Mucosa of stomach (tissue), 1 donor: ENCODE data around the gene PLCD3.

ENCODE experiments used
- H3K27me3 ChIP-seq: one replicate; pipeline ENCODE4 v1.7.0; 2013; ENCODE audit warnings: mild to moderate bottlenecking, low read length; ENCODE audit not compliant: control insufficient read depth, insufficient read depth
- H3K36me3 ChIP-seq: one replicate; pipeline ENCODE4 v1.7.0; 2013; ENCODE audit warnings: low read length; ENCODE audit not compliant: control insufficient read depth, insufficient read depth
- H3K4me1 ChIP-seq: one replicate; pipeline ENCODE4 v1.7.0; 2013; ENCODE audit warnings: mild to moderate bottlenecking, low read length; ENCODE audit not compliant: control insufficient read depth, insufficient read depth
- H3K4me3 ChIP-seq: one replicate; pipeline ENCODE4 v1.7.0; 2013; ENCODE audit warnings: low read length
- H3K9ac ChIP-seq: one replicate; pipeline ENCODE4 v1.7.0; 2013; ENCODE audit warnings: mild to moderate bottlenecking, low read length, moderate library complexity
- H3K9me3 ChIP-seq: one replicate; pipeline ENCODE4 v1.7.0; 2013; ENCODE audit warnings: mild to moderate bottlenecking, low read length, moderate library complexity; ENCODE audit not compliant: control insufficient read depth
- donor health status: Pancreatic carcinoma.

PLCD3 gene

GRCh38 chr17:45087504-45087975 is 44.8 kb downstream of the PLCD3 start:
- Histone ChIP-seq H3K4me1 (no peaks in the 10 kb centered on the region), H3K9ac (no peak overlapping the region), H3K9me3 (no peaks in the 10 kb centered on the region), H3K27me3 (no peaks in the 10 kb centered on the region), H3K4me3 (no peak overlapping the region), H3K36me3 (peaks cover 4% of the 10 kb centered on the region)

GRCh38 chr17:45086865-45087503 is 45.3 kb downstream of the PLCD3 start:
- Histone ChIP-seq H3K9ac (no peak overlapping the region), H3K4me1 (no peaks in the 10 kb centered on the region), H3K36me3 (peaks cover 4% of the 10 kb centered on the region), H3K27me3 (no peaks in the 10 kb centered on the region), H3K4me3 (no peak overlapping the region), H3K9me3 (no peaks in the 10 kb centered on the region)

GRCh38 chr17:45086391-45086790 is 45.9 kb downstream of the PLCD3 start:
- H3K27me3 ChIP-seq: no peaks in the 10 kb centered on the region
- H3K4me1 ChIP-seq: no peaks in the 10 kb centered on the region
- H3K9ac ChIP-seq: no peak overlapping the region
- no peak overlapping the region for H3K4me3 ChIP-seq
- H3K36me3 ChIP-seq: peaks cover 4% of the 10 kb centered on the region
- H3K9me3 ChIP-seq: no peaks in the 10 kb centered on the region

- H3K4me1 ChIP-seq: no peaks in the 10 kb centered on the region
- no peaks in the 10 kb centered on the region for H3K9me3 ChIP-seq
- H3K36me3 ChIP-seq: no peaks in the 10 kb centered on the region
- H3K27me3 ChIP-seq: no peaks in the 10 kb centered on the region
- H3K9ac ChIP-seq: no peak overlapping the region
- no peak overlapping the region for H3K4me3 ChIP-seq
Measured at GRCh38 chr17:45081047-45081703, 51.1 kb downstream of the PLCD3 start.

- H3K9ac ChIP-seq: no peak overlapping the region
- H3K27me3 ChIP-seq: no peaks in the 10 kb centered on the region
- no peaks in the 10 kb centered on the region for H3K4me1 ChIP-seq
- H3K36me3 ChIP-seq: no peaks in the 10 kb centered on the region
- no peak overlapping the region for H3K4me3 ChIP-seq
- no peaks in the 10 kb centered on the region for H3K9me3 ChIP-seq
Measured at GRCh38 chr17:45077643-45078042, 54.7 kb downstream of the PLCD3 start.

- H3K9ac ChIP-seq: no peak overlapping the region
- H3K4me1 ChIP-seq: no peaks in the 10 kb centered on the region
- no peak overlapping the region for H3K4me3 ChIP-seq
- no peaks in the 10 kb centered on the region for H3K36me3 ChIP-seq
- no peaks in the 10 kb centered on the region for H3K27me3 ChIP-seq
- H3K9me3 ChIP-seq: no peaks in the 10 kb centered on the region
Measured at GRCh38 chr17:45073414-45074070, 58.8 kb downstream of the PLCD3 start.

- H3K36me3 ChIP-seq: peaks cover 4% of the 10 kb centered on the region
Measured at GRCh38 chr17:45070809-45071208, 61.5 kb downstream of the PLCD3 start.

GRCh38 chr17:45070001-45070400 is 62.3 kb downstream of the PLCD3 start:
- no peak overlapping the region for H3K4me3 ChIP-seq
- no peak overlapping the region for H3K9ac ChIP-seq
- no peaks in the 10 kb centered on the region for H3K9me3 ChIP-seq
- peaks cover 4% of the 10 kb centered on the region for H3K36me3 ChIP-seq
- H3K27me3 ChIP-seq: no peaks in the 10 kb centered on the region
- H3K4me1 ChIP-seq: no peaks in the 10 kb centered on the region

More at GRCh38 chr17:45070809-45071208, 61.5 kb downstream of the PLCD3 start:
- Histone ChIP-seq H3K9me3 (no peaks in the 10 kb centered on the region), H3K9ac (no peak overlapping the region), H3K4me3 (no peak overlapping the region), H3K27me3 (no peaks in the 10 kb centered on the region), H3K4me1 (no peaks in the 10 kb centered on the region)

- Histone ChIP-seq H3K9me3 (no peaks in the 10 kb centered on the region), H3K27me3 (no peaks in the 10 kb centered on the region), H3K36me3 (peaks cover 4% of the 10 kb centered on the region), H3K4me1 (no peaks in the 10 kb centered on the region), H3K4me3 (no peak overlapping the region), H3K9ac (no peak overlapping the region)
Measured at GRCh38 chr17:45067637-45068036, 64.7 kb downstream of the PLCD3 start.

GRCh38 chr17:45063198-45063597 is 69.1 kb downstream of the PLCD3 start:
- Histone ChIP-seq H3K36me3 (peaks cover 4% of the 10 kb centered on the region), H3K9me3 (no peaks in the 10 kb centered on the region), H3K9ac (no peak overlapping the region), H3K4me3 (no peak overlapping the region), H3K4me1 (peaks cover 9% of the 10 kb centered on the region), H3K27me3 (no peaks in the 10 kb centered on the region)

GRCh38 chr17:45061606-45062205 is 70.6 kb downstream of the PLCD3 start:
- H3K36me3 ChIP-seq: no peaks in the 10 kb centered on the region
- peaks cover 9% of the 10 kb centered on the region for H3K4me1 ChIP-seq
- H3K9ac ChIP-seq: peak overlapping the region; percentile 82
- H3K4me3 ChIP-seq: peak overlapping the region; percentile 94
- H3K27me3 ChIP-seq: no peaks in the 10 kb centered on the region
- no peaks in the 10 kb centered on the region for H3K9me3 ChIP-seq
